Stimulated activated memory B cell treated with anti-CD40 and anti-IgM and Interleukin-4, amounts not matched to agents 10 μg/mL and 1 μg/mL and 100 μg/mL, for 72 hours (primary cell): Measurements from ENCODE around the gene ELAVL1.
A peak's percentile ranks its signal among the peaks of the same experiment; 100 is the strongest.

ENCODE experiments used
- ATAC-seq: fragments of 150-1000 bp; cut with Tn5 transposase; 2 replicates; pipeline ENCODE4 v1.10.0; 2021
- H3K27ac Mint-ChIP-seq: one replicate; pipeline ENCODE4 v1.8.0; 2022; ENCODE audit warnings: mild to moderate bottlenecking, mixed read lengths
- H3K27me3 Mint-ChIP-seq: one replicate; pipeline ENCODE4 v1.8.0; 2022; ENCODE audit warnings: mixed read lengths
- H3K36me3 Mint-ChIP-seq: one replicate; pipeline ENCODE4 v1.8.0; 2022; ENCODE audit warnings: mixed read lengths
- H3K4me1 Mint-ChIP-seq: one replicate; pipeline ENCODE4 v1.8.0; 2022; ENCODE audit warnings: mixed read lengths
- H3K4me3 Mint-ChIP-seq: one replicate; pipeline ENCODE4 v1.8.0; 2022; ENCODE audit warnings: mild to moderate bottlenecking, moderate library complexity, mixed read lengths
- H3K9me3 Mint-ChIP-seq: one replicate; pipeline ENCODE4 v1.8.0; 2022; ENCODE audit warnings: mixed read lengths

The ELAVL1 gene

GRCh38 chr19:7914598-7915045 is 90.8 kb downstream of the ELAVL1 start, which contains the start of gene TGFBR3L:
TGFBR3L (plus strand) TSS chr19:7914830.
- H3K4me1 Mint-ChIP-seq: peaks cover 38% of the 10 kb centered on the region
- no peak within 1 kb of the TSS for H3K27ac Mint-ChIP-seq
- H3K36me3 Mint-ChIP-seq: peaks cover 38% of the 10 kb centered on the region
- H3K9me3 Mint-ChIP-seq: no peaks in the 10 kb centered on the region
- no peak for ATAC-seq
- peak within 1 kb of the TSS; percentile 49 for H3K4me3 Mint-ChIP-seq
- peaks cover 40% of the 10 kb centered on the region for H3K27me3 Mint-ChIP-seq

GRCh38 chr19:7914099-7914498 is 91.3 kb downstream of the ELAVL1 start:
- Mint-ChIP-seq H3K36me3 (peaks cover 43% of the 10 kb centered on the region), H3K27ac (no peak overlapping the region), H3K9me3 (no peaks in the 10 kb centered on the region), H3K4me1 (peaks cover 34% of the 10 kb centered on the region), H3K4me3 (no peak overlapping the region), H3K27me3 (peaks cover 36% of the 10 kb centered on the region)
- ATAC-seq: no peak

GRCh38 chr19:7913652-7914051 is 91.8 kb downstream of the ELAVL1 start:
- Mint-ChIP-seq H3K27me3 (peaks cover 35% of the 10 kb centered on the region), H3K4me3 (no peak overlapping the region), H3K9me3 (no peaks in the 10 kb centered on the region), H3K27ac (no peak overlapping the region), H3K36me3 (peaks cover 44% of the 10 kb centered on the region), H3K4me1 (peaks cover 35% of the 10 kb centered on the region)
- no peak for ATAC-seq

GRCh38 chr19:7912697-7913564 is 92.5 kb downstream of the ELAVL1 start:
- Mint-ChIP-seq H3K4me3 (no peak overlapping the region), H3K27ac (no peak overlapping the region), H3K27me3 (peaks cover 28% of the 10 kb centered on the region), H3K4me1 (peaks cover 35% of the 10 kb centered on the region), H3K36me3 (peaks cover 44% of the 10 kb centered on the region), H3K9me3 (no peaks in the 10 kb centered on the region)
- ATAC-seq: no peak

- ATAC-seq: no peak
- peaks cover 23% of the 10 kb centered on the region for H3K27me3 Mint-ChIP-seq
These were observed 93.2 kb downstream of the ELAVL1 start for GRCh38 chr19:7912144-7912696.

GRCh38 chr19:7911508-7912143 is 93.8 kb downstream of the ELAVL1 start:
- Mint-ChIP-seq H3K27ac (no peak overlapping the region), H3K27me3 (peaks cover 23% of the 10 kb centered on the region), H3K36me3 (peaks cover 53% of the 10 kb centered on the region), H3K9me3 (no peaks in the 10 kb centered on the region), H3K4me3 (no peak overlapping the region), H3K4me1 (peaks cover 34% of the 10 kb centered on the region)
- no peak for ATAC-seq

More at GRCh38 chr19:7912144-7912696, 93.2 kb downstream of the ELAVL1 start:
- Mint-ChIP-seq H3K4me3 (no peak overlapping the region), H3K27ac (no peak overlapping the region), H3K9me3 (no peaks in the 10 kb centered on the region), H3K36me3 (peaks cover 48% of the 10 kb centered on the region), H3K4me1 (peaks cover 33% of the 10 kb centered on the region)

GRCh38 chr19:7910321-7911161 is 94.9 kb downstream of the ELAVL1 start:
- ATAC-seq: no peak
- H3K4me1 Mint-ChIP-seq: peaks cover 39% of the 10 kb centered on the region
- no peak overlapping the region for H3K4me3 Mint-ChIP-seq
- H3K27me3 Mint-ChIP-seq: peaks cover 18% of the 10 kb centered on the region
- H3K9me3 Mint-ChIP-seq: no peaks in the 10 kb centered on the region
- H3K27ac Mint-ChIP-seq: no peak overlapping the region
- H3K36me3 Mint-ChIP-seq: peaks cover 61% of the 10 kb centered on the region

- Mint-ChIP-seq H3K36me3 (peaks cover 68% of the 10 kb centered on the region), H3K27ac (no peak overlapping the region), H3K4me1 (peaks cover 45% of the 10 kb centered on the region), H3K4me3 (no peak overlapping the region), H3K9me3 (no peaks in the 10 kb centered on the region), H3K27me3 (peaks cover 8% of the 10 kb centered on the region)
- ATAC-seq: no peak
These were observed 95.9 kb downstream of the ELAVL1 start for GRCh38 chr19:7909471-7910067.

GRCh38 chr19:7908742-7909461 is 96.5 kb downstream of the ELAVL1 start:
- H3K27me3 Mint-ChIP-seq: peaks cover 1% of the 10 kb centered on the region
- H3K36me3 Mint-ChIP-seq: peaks cover 68% of the 10 kb centered on the region
- no peak for ATAC-seq
- no peak overlapping the region for H3K4me3 Mint-ChIP-seq
- peaks cover 49% of the 10 kb centered on the region for H3K4me1 Mint-ChIP-seq
- H3K27ac Mint-ChIP-seq: no peak overlapping the region
- no peaks in the 10 kb centered on the region for H3K9me3 Mint-ChIP-seq
